Measurements from ENCODE around the gene DDAH1. TPM values are rescaled to one million over a fixed set of nuclear protein-coding genes. Genes with fewer than 3 reads are reported as not detected.

Gene DDAH1
- total RNA-seq, 1 donor from 2014 or later: 10.3 TPM

- H3K36me3 ChIP-seq: no peaks in the 10 kb centered on the region
- no peaks in the 10 kb centered on the region for H3K9me3 ChIP-seq
- no peak for TF ChIP-seq CTCF (IDR thresholded peaks at IDR 0.05)
- no peak for TF ChIP-seq POLR2AphosphoS5 (IDR thresholded peaks at IDR 0.05; ENCODE audit: insufficient read depth in 1 of 2, low read depth in 1 of 2)
- no peak for TF ChIP-seq POLR2A (IDR thresholded peaks at IDR 0.05)
- H3K27me3 ChIP-seq: no peaks in the 10 kb centered on the region
- no peak for DNase-seq (ENCODE audit: extremely low spot score in 2 of 2)
- H3K4me3 ChIP-seq: no peak overlapping the region
- H3K27ac ChIP-seq: no peak overlapping the region
- H3K4me1 ChIP-seq: peaks cover 12% of the 10 kb centered on the region
- intact Hi-C loops (cut with DNase I): no loop called here
Observed at GRCh38 chr1:85339656-85340399, 125.1 kb downstream of the DDAH1 start.

GRCh38 chr1:85339089-85339488, 125.9 kb downstream of the DDAH1 start:
- peaks cover 9% of the 10 kb centered on the region for H3K4me1 ChIP-seq
- H3K36me3 ChIP-seq: no peaks in the 10 kb centered on the region
- no peak overlapping the region for H3K4me3 ChIP-seq
- intact Hi-C loops (cut with DNase I): no loop called here
- H3K27me3 ChIP-seq: no peaks in the 10 kb centered on the region
- no peak for DNase-seq (ENCODE audit: extremely low spot score in 2 of 2)
- no peak overlapping the region for H3K27ac ChIP-seq
- H3K9me3 ChIP-seq: no peaks in the 10 kb centered on the region
- TF ChIP-seq CTCF (IDR thresholded peaks at IDR 0.05) (no peak), POLR2AphosphoS5 (IDR thresholded peaks at IDR 0.05; ENCODE audit: insufficient read depth in 1 of 2, low read depth in 1 of 2) (no peak), POLR2A (IDR thresholded peaks at IDR 0.05) (no peak)

- no peaks in the 10 kb centered on the region for H3K36me3 ChIP-seq
- no peaks in the 10 kb centered on the region for H3K9me3 ChIP-seq
- TF ChIP-seq POLR2A (IDR thresholded peaks at IDR 0.05) (no peak), POLR2AphosphoS5 (IDR thresholded peaks at IDR 0.05; ENCODE audit: insufficient read depth in 1 of 2, low read depth in 1 of 2) (no peak), CTCF (IDR thresholded peaks at IDR 0.05) (no peak)
- no peaks in the 10 kb centered on the region for H3K27me3 ChIP-seq
- H3K4me3 ChIP-seq: no peak overlapping the region
- H3K4me1 ChIP-seq: peaks cover 12% of the 10 kb centered on the region
- intact Hi-C loops (cut with DNase I): no loop called here
- no peak for DNase-seq (ENCODE audit: extremely low spot score in 2 of 2)
- H3K27ac ChIP-seq: no peak overlapping the region
Observed at GRCh38 chr1:85334962-85335361, 130.0 kb downstream of the DDAH1 start.

- Histone ChIP-seq H3K9me3 (no peaks in the 10 kb centered on the region), H3K36me3 (no peaks in the 10 kb centered on the region), H3K4me1 (peaks cover 16% of the 10 kb centered on the region), H3K27me3 (no peaks in the 10 kb centered on the region), H3K4me3 (no peak overlapping the region), H3K27ac (no peak overlapping the region)
- no peak for DNase-seq (ENCODE audit: extremely low spot score in 2 of 2)
- TF ChIP-seq CTCF (IDR thresholded peaks at IDR 0.05) (no peak), POLR2A (IDR thresholded peaks at IDR 0.05) (no peak), POLR2AphosphoS5 (IDR thresholded peaks at IDR 0.05; ENCODE audit: insufficient read depth in 1 of 2, low read depth in 1 of 2) (no peak)
- intact Hi-C loops (cut with DNase I): no loop called here
Observed at GRCh38 chr1:85333186-85333585, 131.8 kb downstream of the DDAH1 start.

- Histone ChIP-seq H3K27me3 (no peaks in the 10 kb centered on the region), H3K36me3 (no peaks in the 10 kb centered on the region), H3K9me3 (no peaks in the 10 kb centered on the region), H3K27ac (no peak overlapping the region), H3K4me3 (no peak overlapping the region), H3K4me1 (peaks cover 16% of the 10 kb centered on the region)
- TF ChIP-seq POLR2AphosphoS5 (IDR thresholded peaks at IDR 0.05; ENCODE audit: insufficient read depth in 1 of 2, low read depth in 1 of 2): no peak
- no peak for TF ChIP-seq CTCF (IDR thresholded peaks at IDR 0.05)
- no peak for TF ChIP-seq POLR2A (IDR thresholded peaks at IDR 0.05)
- DNase-seq (ENCODE audit: extremely low spot score in 2 of 2): no peak
- intact Hi-C loops (cut with DNase I): no loop called here
Observed at GRCh38 chr1:85332575-85332974, 132.4 kb downstream of the DDAH1 start.

Data from vagina (tissue), 2 donors.